H1 (cell line): ENCODE data around the gene CLN6. TPM values are rescaled to one million over a fixed set of nuclear protein-coding genes. Genes with fewer than 3 reads are reported as not detected.

ENCODE experiments used
- CTCF ChIA-PET: fragments of 300-600 bp; sonication (Branson Sonifier 250); formaldehyde crosslinking; loops from one replicate; lab custom pipeline; 2021; ENCODE audit not compliant: partially characterized antibody; lab: Charles Lee
- POLR2A ChIA-PET: fragments of 300-600 bp; sonication (Branson Sonifier 250); formaldehyde crosslinking; loops from one replicate; lab custom pipeline; 2021; ENCODE audit warnings: inconsistent platforms; ENCODE audit not compliant: partially characterized antibody; lab: Charles Lee
- DNase-seq, 2 experiments: peaks; one replicate each; pipeline versions ENCODE4 v3.0.0 to v3.0.0-alpha.2; 2010 to 2022; ENCODE audit warnings: low spot score in 2 of 2, low read depth in 1 of 2, mixed read lengths in 1 of 2
- FAIRE-seq: peaks from 2 replicates; lab custom pipeline; 2011; peaks lifted over from hg19 to GRCh38; lab: Jason Lieb, UNC
- H2AFZ ChIP-seq: 2 replicates; pipeline ENCODE4 v1.8.1; 2012; ENCODE audit warnings: low read length, inconsistent platforms
- H2AK5ac ChIP-seq: 2 replicates; pipeline ENCODE4 v1.6.1; 2013; ENCODE audit warnings: low read depth, low read length
- H2BK120ac ChIP-seq: replicated peaks from 2 replicates; pipeline ENCODE3; 2013; ENCODE audit warnings: low read depth, low read length, inconsistent platforms
- H2BK12ac ChIP-seq: 2 replicates; pipeline ENCODE4 v1.6.1; 2013; ENCODE audit warnings: low read depth, low read length
- H2BK15ac ChIP-seq: 2 replicates; pipeline ENCODE4 v1.6.1; 2013; ENCODE audit warnings: low read length
- H2BK20ac ChIP-seq: 2 replicates; pipeline ENCODE4 v1.6.1; 2013; ENCODE audit warnings: low read length
- H2BK5ac ChIP-seq: 2 replicates; pipeline ENCODE4 v1.6.1; 2013; ENCODE audit warnings: low read depth, low read length
- H3K14ac ChIP-seq: 2 replicates; pipeline ENCODE4 v1.6.1; 2013; ENCODE audit warnings: inconsistent platforms; ENCODE audit not compliant: insufficient read length
- H3K18ac ChIP-seq: 2 replicates; pipeline ENCODE4 v1.6.1; 2013; ENCODE audit warnings: low read length; ENCODE audit errors: extremely low read depth
- H3K23ac ChIP-seq: 2 replicates; pipeline ENCODE4 v1.6.1; 2013; ENCODE audit warnings: inconsistent platforms; ENCODE audit not compliant: insufficient read length
- H3K23me2 ChIP-seq: 2 replicates; pipeline ENCODE4 v1.6.1; 2013; ENCODE audit warnings: low read depth, low read length
- H3K27ac ChIP-seq: 2 replicates; pipeline ENCODE4 v1.6.1; 2011; ENCODE audit warnings: low read depth, low read length, inconsistent platforms
- H3K27me3 ChIP-seq, 4 experiments: replicated peaks in 1 of 4; 1 replicate in 1 of 4; 2 replicates in 3 of 4; pipeline versions ENCODE4 v1.6.1 to v1.8.1; 2011 to 2013; ENCODE audit warnings: low read length in 3 of 4, mild to moderate bottlenecking in 3 of 4, inconsistent platforms in 2 of 4, mixed read lengths in 2 of 4, moderate library complexity in 1 of 4; ENCODE audit not compliant: control insufficient read depth in 3 of 4, insufficient read depth in 3 of 4; ENCODE audit errors: extremely low read depth in 1 of 4
- H3K36me3 ChIP-seq, 4 experiments: 2 replicates each; pipeline versions ENCODE4 v1.6.1 to v1.8.1; 2011 to 2013; ENCODE audit warnings: mild to moderate bottlenecking in 4 of 4, low read length in 3 of 4, moderate library complexity in 2 of 4, control low read depth in 1 of 4, inconsistent platforms in 1 of 4; ENCODE audit not compliant: insufficient read depth in 4 of 4, control insufficient read depth in 2 of 4
- H3K4ac ChIP-seq: replicated peaks from 2 replicates; pipeline ENCODE3; 2013; ENCODE audit warnings: low read length, low read depth, mixed read lengths, inconsistent platforms; ENCODE audit not compliant: insufficient read length
- H3K4me1 ChIP-seq, 4 experiments: replicated peaks in 1 of 4; 1 replicate in 1 of 4; 2 replicates in 3 of 4; pipeline versions ENCODE4 v1.6.1 to v1.8.1; 2011 to 2013; ENCODE audit warnings: low read length in 3 of 4, inconsistent platforms in 2 of 4, mixed read lengths in 1 of 4; ENCODE audit not compliant: insufficient read depth in 4 of 4, control insufficient read depth in 3 of 4
- H3K4me2 ChIP-seq, 2 experiments: 2 replicates each; pipeline versions ENCODE4 v1.6.1 to v1.8.1; 2011 to 2013; ENCODE audit warnings: low read depth in 2 of 2, low read length in 2 of 2, control low read depth in 1 of 2, inconsistent platforms in 1 of 2, mild to moderate bottlenecking in 1 of 2; ENCODE audit not compliant: insufficient read depth in 1 of 2
- H3K4me3 ChIP-seq, 4 experiments: fragments of 200-600, 300-600 bp in 1 of 4; sonication (generic), shearing (Covaris generic), sonication (Bioruptor Twin) in 1 of 4; 2 replicates each; pipeline versions ENCODE4 v1.5.1 to v1.8.1; 2011 to 2016; ENCODE audit warnings: low read length in 4 of 4, low read depth in 3 of 4, control low read depth in 2 of 4, inconsistent platforms in 2 of 4, mild to moderate bottlenecking in 2 of 4, mixed read lengths in 1 of 4, moderate library complexity in 1 of 4; ENCODE audit not compliant: insufficient read depth in 2 of 4; ENCODE audit errors: extremely low read depth in 1 of 4
- H3K56ac ChIP-seq: replicated peaks from 2 replicates; pipeline ENCODE3; 2013; ENCODE audit warnings: low read depth, mild to moderate bottlenecking, mixed read lengths, low read length, inconsistent platforms; ENCODE audit not compliant: insufficient read length
- H3K79me1 ChIP-seq: 2 replicates; pipeline ENCODE4 v1.6.1; 2013; ENCODE audit warnings: low read depth, low read length, control low read depth
- H3K79me2 ChIP-seq, 2 experiments: 2 replicates each; pipeline versions ENCODE4 v1.6.1 to v1.8.1; 2012 to 2013; ENCODE audit warnings: low read length in 2 of 2, mild to moderate bottlenecking in 2 of 2, inconsistent platforms in 1 of 2; ENCODE audit not compliant: insufficient read depth in 2 of 2, control insufficient read depth in 1 of 2
- H3K9ac ChIP-seq, 4 experiments: replicated peaks in 1 of 4; 1 replicate in 1 of 4; 2 replicates in 3 of 4; pipeline versions ENCODE4 v1.6.1 to v1.8.1; 2011 to 2013; ENCODE audit warnings: low read depth in 3 of 4, low read length in 3 of 4, control low read depth in 2 of 4, mild to moderate bottlenecking in 2 of 4, moderate library complexity in 2 of 4, inconsistent platforms in 1 of 4; ENCODE audit errors: extremely low read depth in 1 of 4
- H3K9me3 ChIP-seq, 2 experiments: 2 replicates each; pipeline versions ENCODE4 v1.6.1 to v1.8.1; 2012 to 2013; ENCODE audit warnings: mild to moderate bottlenecking in 2 of 2, moderate library complexity in 2 of 2, control low read depth in 1 of 2, inconsistent platforms in 1 of 2, low read depth in 1 of 2, low read length in 1 of 2, mixed read lengths in 1 of 2; ENCODE audit not compliant: insufficient read depth in 2 of 2
- H4K20me1 ChIP-seq, 2 experiments: replicated peaks in 1 of 2; 2 replicates each; pipeline versions ENCODE3 to v1.8.1; 2011 to 2013; ENCODE audit warnings: inconsistent platforms in 2 of 2, low read length in 2 of 2, mild to moderate bottlenecking in 1 of 2; ENCODE audit not compliant: insufficient read depth in 2 of 2, control insufficient read depth in 1 of 2
- H4K5ac ChIP-seq: 2 replicates; pipeline ENCODE4 v1.6.1; 2013; ENCODE audit warnings: low read length, low read depth, mixed read lengths, inconsistent platforms; ENCODE audit not compliant: insufficient read length
- H4K8ac ChIP-seq: 2 replicates; pipeline ENCODE4 v1.8.0; 2013; ENCODE audit warnings: mild to moderate bottlenecking, moderate library complexity, low read length, inconsistent platforms; ENCODE audit not compliant: insufficient read depth; ENCODE audit errors: extremely low read depth
- H4K91ac ChIP-seq: replicated peaks from 2 replicates; pipeline ENCODE3; 2013; ENCODE audit warnings: low read length, mixed read lengths, inconsistent platforms; ENCODE audit not compliant: insufficient read length
- BACH1 ChIP-seq: IDR thresholded peaks from 2 replicates; pipeline ENCODE4 v1.6.1; 2012; ENCODE audit warnings: low read length, improper control_type of control experiment
- BCL11A ChIP-seq, 2 experiments: IDR thresholded peaks; one replicate each; pipeline ENCODE4 v1.6.1; 2011; ENCODE audit warnings: low read depth in 2 of 2, low read length in 2 of 2, mild to moderate bottlenecking in 2 of 2
- BRCA1 ChIP-seq: IDR thresholded peaks from 2 replicates; pipeline ENCODE4 v1.6.1; 2012; ENCODE audit warnings: low read depth, low read length, improper control_type of control experiment
- CBX8 ChIP-seq: fragments of 300-800, 300-1000 bp; sonication (generic); IDR thresholded peaks from 2 replicates; pipeline ENCODE4 v1.7.1; 2016; ENCODE audit warnings: low read depth, low read length, borderline replicate concordance
- CHD2 ChIP-seq: IDR thresholded peaks from 2 replicates; pipeline ENCODE4 v1.6.1; 2012; ENCODE audit warnings: low read length, improper control_type of control experiment
- CREB1 ChIP-seq: IDR thresholded peaks from 2 replicates; pipeline ENCODE4 v1.6.1; 2012; ENCODE audit warnings: inconsistent platforms
- EP300 ChIP-seq, 2 experiments: IDR thresholded peaks; 1 replicate in 1 of 2; 2 replicates in 1 of 2; pipeline ENCODE4 v1.6.1; 2011 to 2012; ENCODE audit warnings: low read depth in 2 of 2, low read length in 2 of 2, mild to moderate bottlenecking in 2 of 2, borderline replicate concordance in 1 of 2, inconsistent platforms in 1 of 2, moderate library complexity in 1 of 2
- RXRA ChIP-seq: IDR thresholded peaks from 2 replicates; pipeline ENCODE4 v1.6.1; 2011; ENCODE audit warnings: low read depth, mild to moderate bottlenecking, low read length, moderate library complexity; ENCODE audit not compliant: insufficient read depth
- SIN3A ChIP-seq, 2 experiments: IDR thresholded peaks in 1 of 2; conservative IDR thresholded peaks in 1 of 2; 2 replicates each; pipeline ENCODE4 v1.6.1; 2011 to 2012; ENCODE audit warnings: low read length in 2 of 2, improper control_type of control experiment in 1 of 2, low read depth in 1 of 2, mild to moderate bottlenecking in 1 of 2
- SIRT6 ChIP-seq: IDR thresholded peaks from one replicate; pipeline ENCODE4 v1.7.1; 2012; ENCODE audit warnings: low read length, inconsistent platforms
- SP2 ChIP-seq: IDR thresholded peaks from 2 replicates; pipeline ENCODE4 v1.6.1; 2012; ENCODE audit warnings: mild to moderate bottlenecking, low read length, inconsistent platforms
- TAF7 ChIP-seq: optimal IDR thresholded peaks from 2 replicates; pipeline ENCODE3; 2011; ENCODE audit warnings: low read depth, mild to moderate bottlenecking, inconsistent platforms, low read length, moderate library complexity, borderline replicate concordance
- TCF12 ChIP-seq: IDR thresholded peaks from 2 replicates; pipeline ENCODE4 v1.6.1; 2011; ENCODE audit warnings: low read depth, mild to moderate bottlenecking, low read length
- YY1 ChIP-seq: IDR thresholded peaks from 2 replicates; pipeline ENCODE4 v1.6.1; 2011; ENCODE audit warnings: low read depth, mild to moderate bottlenecking, low read length
- WGBS, 2 experiments: shearing (Covaris generic) in 1 of 2; methylation state at CpG; one replicate each; pipeline versions ENCODE4 v1.1.6 to v1.1.7; 2013 to 2015; ENCODE audit warnings: low lambda C conversion rate in 2 of 2, mixed read lengths in 2 of 2, inconsistent platforms in 1 of 2, low coverage in 1 of 2, missing lambda C conversion rate in 1 of 2; ENCODE audit not compliant: insufficient replicate concordance in 2 of 2, insufficient coverage in 1 of 2, insufficient read length in 1 of 2; ENCODE audit errors: extremely low coverage in 1 of 2, missing lambda C conversion rate in 1 of 2; 5-methylcytosine and 5-hydroxymethylcytosine counted together
- polyA plus RNA-seq, 7 experiments: library from polyadenylated mRNA; depleted of rRNA in 3 of 7; stranded (reverse) in 5 of 7; unstranded in 2 of 7; fragments of >200 nt in 5 of 7; fragments of 200-250 nt in 2 of 7; gene quantifications; 1 replicate in 5 of 7; 2 replicates in 1 of 7; 4 replicates in 1 of 7; pipeline versions ENCODE4 v1.2.1 to v1.2.3, GENCODE V29; 2011 to 2013; ENCODE audit warnings: missing spikeins in 2 of 7, mixed read lengths in 2 of 7
- total RNA-seq: library from RNA; stranded (reverse); fragmentation: NEBNext Ultra II Directional; extraction: Animal tissue kit (Norgen Biotek cat#: 25700); gene quantifications from 2 replicates; pipeline ENCODE4 v1.2.1, GENCODE V29; 2021

CLN6 gene
- total and polyA plus RNA-seq, 2 of the 8 experiments (the other 6 are each of a cell fraction or from before 2014, with no cell fraction given): 60.0 to 137 TPM

GRCh38 chr15:68208636-68209240 lies 20.8 kb downstream of the CLN6 start:
- Histone ChIP-seq H4K5ac (no peak overlapping the region), H2BK15ac (no peak overlapping the region), H3K9me3 (no peaks in the 10 kb centered on the region), H3K23ac (no peak overlapping the region), H2AFZ (no peak overlapping the region), H2BK5ac (no peak overlapping the region), H3K23me2 (no peaks in the 10 kb centered on the region), H4K8ac (no peak overlapping the region), H2AK5ac (no peak overlapping the region), H3K56ac (no peak overlapping the region), H2BK120ac (no peak overlapping the region), H4K91ac (no peak overlapping the region), H3K27ac (no peak overlapping the region), H3K79me2 (peaks cover 0 to 20% of the 10 kb centered on the region in 2 experiments; a peak in 1 of 4 replicates), H3K4me2 (no peak overlapping the region), H3K4me3 (no peak overlapping the region), H2BK12ac (no peak overlapping the region), H3K4me1 (peaks cover 2 to 39% (median 19%) of the 10 kb centered on the region in 4 experiments)
- DNase-seq: no peak
- POLR2A ChIA-PET: no interaction called here
- no peak for FAIRE-seq
- TF ChIP-seq BRCA1 (no peak), YY1 (no peak), SIRT6 (no peak), BACH1 (no peak), SP2 (no peak), RXRA (no peak), CHD2 (no peak), CBX8 (no peak), SIN3A (conservative IDR thresholded peaks at IDR 0.05 in 1 of 2, IDR thresholded peaks at IDR 0.05 in 1 of 2; ENCODE audit: low read depth in 1 of 2, low read length in 2 of 2) (no peak), CREB1 (no peak), BCL11A (IDR thresholded peaks at IDR 0.05; ENCODE audit: low read depth in 2 of 2, low read length in 2 of 2) (no peak), TAF7 (no peak), TCF12 (no peak), EP300 (IDR thresholded peaks at IDR 0.05; ENCODE audit: borderline replicate concordance in 1 of 2, low read depth in 2 of 2, low read length in 2 of 2) (no peak)
- TF ChIP-seq, all 59 proteins: peak for 0
- no peaks in the 10 kb centered on the region for H3K27me3 ChIP-seq
- H3K9ac ChIP-seq: no peak overlapping the region
- CTCF ChIA-PET: interaction anchor here (0.6 to 5.7 kb wide), 2 partner anchors 13 to 45 kb away, joined by 3 to 101 read pairs; no protein-coding TSS in a partner anchor
- H3K36me3 ChIP-seq: no peaks in the 10 kb centered on the region; a peak in 1 of 8 replicates
- H3K79me1 ChIP-seq: peaks cover 6% of the 10 kb centered on the region; the same call in 1 of the 2 replicates
- H4K20me1 ChIP-seq: peaks cover 10 to 28% of the 10 kb centered on the region in 2 experiments
- no peak overlapping the region for H3K14ac ChIP-seq
- no peak overlapping the region for H3K4ac ChIP-seq
- H3K18ac ChIP-seq: no peak overlapping the region
- no peak overlapping the region for H2BK20ac ChIP-seq
- 92% methylated on average over 13 of the region's 13 CpGs; no CpG with 5 or more reads in 1 of the 2 experiments for WGBS, 2 experiments
